ENCODE results near the gene ARL2. TPM values are rescaled to one million over a fixed set of nuclear protein-coding genes. Genes with fewer than 3 reads are reported as not detected.
"Not testable (repeated sequence)": the region's sequence is repeated elsewhere in the genome, so short reads cannot be mapped to it uniquely, and the experiment has no call there.

Gene ARL2
- total RNA-seq, 1 experiment from 2014 or later, result 98.9 TPM

- no TSS peak for BruUV-seq (replicated peaks)
- DNase-seq (ENCODE audit: low spot score), result no peak
- Histone ChIP-seq H3K4me3 (ENCODE audit: low read depth, low read length, poor library complexity, severe bottlenecking) (no peak overlapping the region), H3K27ac (ENCODE audit: low read depth, low read length, poor library complexity, severe bottlenecking) (no peak overlapping the region), H3K36me3 (ENCODE audit: insufficient read depth, low read length, poor library complexity, severe bottlenecking) (no peaks in the 10 kb centered on the region), H3K4me1 (ENCODE audit: insufficient read depth, low read length, poor library complexity, severe bottlenecking) (no peaks in the 10 kb centered on the region), H3K27me3 (replicated peaks; ENCODE audit: insufficient read depth, low read depth, low read length, poor library complexity) (no peaks in the 10 kb centered on the region), H3K9me3 (ENCODE audit: low read depth, low read length, poor library complexity, severe bottlenecking) (no peaks in the 10 kb centered on the region)
- TF ChIP-seq EZH2 (IDR thresholded peaks at IDR 0.05; ENCODE audit: borderline replicate concordance, low read depth, low read length, poor library complexity, severe bottlenecking) (no peak), CTCF (conservative IDR thresholded peaks at IDR 0.05; ENCODE audit: low read depth, low read length) (no peak)
- POLR2A ChIA-PET (ENCODE audit: low non-redundant PET), result no interaction called here
- intact Hi-C loops (cut with micrococcal nuclease; ENCODE audit: unreplicated experiment), result no loop called here
- CTCF ChIA-PET, result no interaction called here
Measured at GRCh38 chr11:64976651-64977050, 37.3 kb upstream of the ARL2 start.

GRCh38 chr11:64983339-64983738 is 30.6 kb upstream of the ARL2 start:
- BruUV-seq (replicated peaks); H3K9me3 ChIP-seq (ENCODE audit: low read depth, low read length, poor library complexity, severe bottlenecking); CTCF ChIA-PET; intact Hi-C loops (cut with micrococcal nuclease; ENCODE audit: unreplicated experiment); POLR2A ChIA-PET (ENCODE audit: low non-redundant PET); H3K4me1 ChIP-seq (ENCODE audit: insufficient read depth, low read length, poor library complexity, severe bottlenecking); H3K36me3 ChIP-seq (ENCODE audit: insufficient read depth, low read length, poor library complexity, severe bottlenecking); H3K27me3 ChIP-seq (replicated peaks; ENCODE audit: insufficient read depth, low read depth, low read length, poor library complexity); H3K4me3 ChIP-seq (ENCODE audit: low read depth, low read length, poor library complexity, severe bottlenecking); H3K27ac ChIP-seq (ENCODE audit: low read depth, low read length, poor library complexity, severe bottlenecking); DNase-seq (ENCODE audit: low spot score): not testable (repeated sequence)

- Histone ChIP-seq H3K4me3 (ENCODE audit: low read depth, low read length, poor library complexity, severe bottlenecking) (no peak overlapping the region), H3K4me1 (ENCODE audit: insufficient read depth, low read length, poor library complexity, severe bottlenecking) (no peaks in the 10 kb centered on the region), H3K27ac (ENCODE audit: low read depth, low read length, poor library complexity, severe bottlenecking) (no peak overlapping the region), H3K9me3 (ENCODE audit: low read depth, low read length, poor library complexity, severe bottlenecking) (no peaks in the 10 kb centered on the region), H3K27me3 (replicated peaks; ENCODE audit: insufficient read depth, low read depth, low read length, poor library complexity) (no peaks in the 10 kb centered on the region), H3K36me3 (ENCODE audit: insufficient read depth, low read length, poor library complexity, severe bottlenecking) (no peaks in the 10 kb centered on the region)
- CTCF ChIA-PET, result interaction anchor here (0.6 kb wide), 1 partner anchor 11 kb away, joined by 3 read pairs; no protein-coding TSS in a partner anchor
- intact Hi-C loops (cut with micrococcal nuclease; ENCODE audit: unreplicated experiment), result no loop called here
- BruUV-seq (replicated peaks), result no TSS peak
- no peak for TF ChIP-seq EZH2 (IDR thresholded peaks at IDR 0.05; ENCODE audit: borderline replicate concordance, low read depth, low read length, poor library complexity, severe bottlenecking)
- TF ChIP-seq CTCF (conservative IDR thresholded peaks at IDR 0.05; ENCODE audit: low read depth, low read length), result no peak
- POLR2A ChIA-PET (ENCODE audit: low non-redundant PET), result no interaction called here
- DNase-seq (ENCODE audit: low spot score), result no peak
Measured at GRCh38 chr11:64987998-64988854, 25.7 kb upstream of the ARL2 start.

GRCh38 chr11:64989416-64989815 is 24.5 kb upstream of the ARL2 start:
- ChIA-PET CTCF (no interaction called here), POLR2A (ENCODE audit: low non-redundant PET) (no interaction called here)
- no peak for DNase-seq (ENCODE audit: low spot score)
- intact Hi-C loops (cut with micrococcal nuclease; ENCODE audit: unreplicated experiment), result no loop called here
- TF ChIP-seq CTCF (conservative IDR thresholded peaks at IDR 0.05; ENCODE audit: low read depth, low read length) (no peak), EZH2 (IDR thresholded peaks at IDR 0.05; ENCODE audit: borderline replicate concordance, low read depth, low read length, poor library complexity, severe bottlenecking) (no peak)
- no peaks in the 10 kb centered on the region for H3K9me3 ChIP-seq (ENCODE audit: low read depth, low read length, poor library complexity, severe bottlenecking)
- no peaks in the 10 kb centered on the region for H3K4me1 ChIP-seq (ENCODE audit: insufficient read depth, low read length, poor library complexity, severe bottlenecking)
- no peaks in the 10 kb centered on the region for H3K27me3 ChIP-seq (replicated peaks; ENCODE audit: insufficient read depth, low read depth, low read length, poor library complexity)
- BruUV-seq (replicated peaks), result no TSS peak
- no peaks in the 10 kb centered on the region for H3K36me3 ChIP-seq (ENCODE audit: insufficient read depth, low read length, poor library complexity, severe bottlenecking)
- H3K27ac ChIP-seq (ENCODE audit: low read depth, low read length, poor library complexity, severe bottlenecking), result no peak overlapping the region
- no peak overlapping the region for H3K4me3 ChIP-seq (ENCODE audit: low read depth, low read length, poor library complexity, severe bottlenecking)

Measured in A673 (cell line).